ENCODE results near the gene CDC42. TPM values are rescaled to one million over a fixed set of nuclear protein-coding genes. Genes with fewer than 3 reads are reported as not detected.

Gene CDC42
- polyA plus RNA-seq, 1 donor from 2014 or later: 913 TPM

DNA sequence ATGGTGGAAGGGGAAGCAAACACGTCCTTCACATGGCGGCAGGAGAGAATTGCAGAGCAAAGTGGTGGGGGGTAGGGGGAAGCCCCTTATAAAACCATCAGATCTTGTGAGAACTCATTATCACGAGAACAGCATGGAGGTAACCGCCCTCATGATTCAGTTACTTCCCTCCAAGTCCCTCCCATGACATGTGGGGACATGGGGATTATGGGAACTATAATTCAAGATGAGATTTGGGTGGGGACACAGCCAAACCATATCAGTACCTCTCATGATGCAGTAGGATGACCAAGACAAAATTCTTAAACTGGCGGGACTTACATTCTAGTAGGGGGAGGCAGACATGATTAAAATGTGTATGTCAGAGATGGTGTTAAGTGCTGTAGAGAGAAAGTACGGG is 51.6 kb downstream of the CDC42 start:
- Histone ChIP-seq H3F3A (ENCODE audit: insufficient read depth, low read length, poor library complexity, severe bottlenecking) (no peaks in the 10 kb centered on the region), H3K4me2 (ENCODE audit: low read length) (no peak overlapping the region), H4K20me1 (ENCODE audit: insufficient read depth) (no peaks in the 10 kb centered on the region), H3K36me3 (ENCODE audit: insufficient read depth, low read length) (no peaks in the 10 kb centered on the region), H3K27ac (ENCODE audit: low read length) (no peak overlapping the region), H3K9me3 (ENCODE audit: low read length) (no peaks in the 10 kb centered on the region), H3K9ac (ENCODE audit: low read length) (no peak overlapping the region), H3K9me2 (ENCODE audit: insufficient read depth, low read length) (no peaks in the 10 kb centered on the region), H3K4me3 (ENCODE audit: low read length) (no peak overlapping the region), H2AFZ (ENCODE audit: low read depth, low read length) (no peak overlapping the region), H3K27me3 (ENCODE audit: insufficient read depth, low read depth, low read length) (no peaks in the 10 kb centered on the region), H3K79me2 (replicated peaks; ENCODE audit: insufficient read depth, low read length) (no peaks in the 10 kb centered on the region)
- TF ChIP-seq, protein P1, sequence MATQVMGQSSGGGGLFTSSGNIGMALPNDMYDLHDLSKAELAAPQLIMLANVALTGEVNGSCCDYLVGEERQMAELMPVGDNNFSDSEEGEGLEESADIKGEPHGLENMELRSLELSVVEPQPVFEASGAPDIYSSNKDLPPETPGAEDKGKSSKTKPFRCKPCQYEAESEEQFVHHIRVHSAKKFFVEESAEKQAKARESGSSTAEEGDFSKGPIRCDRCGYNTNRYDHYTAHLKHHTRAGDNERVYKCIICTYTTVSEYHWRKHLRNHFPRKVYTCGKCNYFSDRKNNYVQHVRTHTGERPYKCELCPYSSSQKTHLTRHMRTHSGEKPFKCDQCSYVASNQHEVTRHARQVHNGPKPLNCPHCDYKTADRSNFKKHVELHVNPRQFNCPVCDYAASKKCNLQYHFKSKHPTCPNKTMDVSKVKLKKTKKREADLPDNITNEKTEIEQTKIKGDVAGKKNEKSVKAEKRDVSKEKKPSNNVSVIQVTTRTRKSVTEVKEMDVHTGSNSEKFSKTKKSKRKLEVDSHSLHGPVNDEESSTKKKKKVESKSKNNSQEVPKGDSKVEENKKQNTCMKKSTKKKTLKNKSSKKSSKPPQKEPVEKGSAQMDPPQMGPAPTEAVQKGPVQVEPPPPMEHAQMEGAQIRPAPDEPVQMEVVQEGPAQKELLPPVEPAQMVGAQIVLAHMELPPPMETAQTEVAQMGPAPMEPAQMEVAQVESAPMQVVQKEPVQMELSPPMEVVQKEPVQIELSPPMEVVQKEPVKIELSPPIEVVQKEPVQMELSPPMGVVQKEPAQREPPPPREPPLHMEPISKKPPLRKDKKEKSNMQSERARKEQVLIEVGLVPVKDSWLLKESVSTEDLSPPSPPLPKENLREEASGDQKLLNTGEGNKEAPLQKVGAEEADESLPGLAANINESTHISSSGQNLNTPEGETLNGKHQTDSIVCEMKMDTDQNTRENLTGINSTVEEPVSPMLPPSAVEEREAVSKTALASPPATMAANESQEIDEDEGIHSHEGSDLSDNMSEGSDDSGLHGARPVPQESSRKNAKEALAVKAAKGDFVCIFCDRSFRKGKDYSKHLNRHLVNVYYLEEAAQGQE (IDR thresholded peaks at IDR 0.05; ENCODE audit: borderline replicate concordance): no peak
- TF ChIP-seq POLR2AphosphoS5 (IDR thresholded peaks at IDR 0.05) (no peak), SMC3 (conservative IDR thresholded peaks at IDR 0.05; ENCODE audit: poor library complexity) (no peak), EZH2 (IDR thresholded peaks at IDR 0.05; ENCODE audit: borderline replicate concordance, insufficient read depth, low read length, poor library complexity, severe bottlenecking) (no peak), EP300 (conservative IDR thresholded peaks at IDR 0.05; ENCODE audit: poor library complexity, severe bottlenecking) (no peak), MXI1 (conservative IDR thresholded peaks at IDR 0.05; ENCODE audit: poor library complexity, severe bottlenecking) (no peak), TAF1 (IDR thresholded peaks at IDR 0.05; ENCODE audit: low read depth) (no peak), RAD21 (conservative IDR thresholded peaks at IDR 0.05) (no peak)
- TF ChIP-seq, protein P2, sequence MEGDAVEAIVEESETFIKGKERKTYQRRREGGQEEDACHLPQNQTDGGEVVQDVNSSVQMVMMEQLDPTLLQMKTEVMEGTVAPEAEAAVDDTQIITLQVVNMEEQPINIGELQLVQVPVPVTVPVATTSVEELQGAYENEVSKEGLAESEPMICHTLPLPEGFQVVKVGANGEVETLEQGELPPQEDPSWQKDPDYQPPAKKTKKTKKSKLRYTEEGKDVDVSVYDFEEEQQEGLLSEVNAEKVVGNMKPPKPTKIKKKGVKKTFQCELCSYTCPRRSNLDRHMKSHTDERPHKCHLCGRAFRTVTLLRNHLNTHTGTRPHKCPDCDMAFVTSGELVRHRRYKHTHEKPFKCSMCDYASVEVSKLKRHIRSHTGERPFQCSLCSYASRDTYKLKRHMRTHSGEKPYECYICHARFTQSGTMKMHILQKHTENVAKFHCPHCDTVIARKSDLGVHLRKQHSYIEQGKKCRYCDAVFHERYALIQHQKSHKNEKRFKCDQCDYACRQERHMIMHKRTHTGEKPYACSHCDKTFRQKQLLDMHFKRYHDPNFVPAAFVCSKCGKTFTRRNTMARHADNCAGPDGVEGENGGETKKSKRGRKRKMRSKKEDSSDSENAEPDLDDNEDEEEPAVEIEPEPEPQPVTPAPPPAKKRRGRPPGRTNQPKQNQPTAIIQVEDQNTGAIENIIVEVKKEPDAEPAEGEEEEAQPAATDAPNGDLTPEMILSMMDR (IDR thresholded peaks at IDR 0.05; ENCODE audit: poor library complexity, severe bottlenecking): no peak

DNA sequence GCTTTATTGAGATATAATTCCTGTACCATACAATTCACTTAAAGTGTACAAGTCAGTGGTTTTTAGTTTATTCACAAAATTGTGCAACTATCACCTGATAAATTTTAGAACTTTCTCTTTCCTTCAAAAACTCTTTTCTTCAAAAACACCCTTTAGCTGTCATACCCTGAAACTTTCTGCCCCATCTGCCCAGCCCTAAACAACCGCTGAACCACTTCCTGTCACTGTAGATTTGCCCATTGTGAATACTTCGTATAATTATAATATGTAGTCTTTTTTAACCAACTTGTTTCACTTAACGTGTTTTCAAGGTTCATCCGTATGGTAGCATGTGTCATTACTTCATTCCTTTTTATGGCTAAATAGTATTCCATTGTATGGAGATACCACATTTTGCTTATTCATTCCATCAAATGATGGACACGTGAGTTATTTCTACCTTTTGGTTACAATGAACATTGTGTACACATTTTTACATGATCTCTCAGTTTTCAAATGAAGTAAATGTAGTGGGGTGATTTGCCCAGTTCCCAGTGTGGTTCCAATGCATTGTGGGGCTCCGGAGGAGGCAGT is 52.4 kb downstream of the CDC42 start:
- no peaks in the 10 kb centered on the region for H3K9me3 ChIP-seq (ENCODE audit: low read length)
- no peaks in the 10 kb centered on the region for H3K79me2 ChIP-seq (replicated peaks; ENCODE audit: insufficient read depth, low read length)
- H3K36me3 ChIP-seq (ENCODE audit: insufficient read depth, low read length): no peaks in the 10 kb centered on the region
- no peaks in the 10 kb centered on the region for H3K27me3 ChIP-seq (ENCODE audit: insufficient read depth, low read depth, low read length)
- no peaks in the 10 kb centered on the region for H4K20me1 ChIP-seq (ENCODE audit: insufficient read depth)
- no peak overlapping the region for H3K9ac ChIP-seq (ENCODE audit: low read length)
- H3K4me2 ChIP-seq (ENCODE audit: low read length): no peak overlapping the region
- no peak overlapping the region for H2AFZ ChIP-seq (ENCODE audit: low read depth, low read length)
- H3F3A ChIP-seq (ENCODE audit: insufficient read depth, low read length, poor library complexity, severe bottlenecking): no peaks in the 10 kb centered on the region
- no peak overlapping the region for H3K27ac ChIP-seq (ENCODE audit: low read length)
- TF ChIP-seq MXI1 (conservative IDR thresholded peaks at IDR 0.05; ENCODE audit: poor library complexity, severe bottlenecking) (no peak), RAD21 (conservative IDR thresholded peaks at IDR 0.05) (no peak), EZH2 (IDR thresholded peaks at IDR 0.05; ENCODE audit: borderline replicate concordance, insufficient read depth, low read length, poor library complexity, severe bottlenecking) (no peak), EP300 (conservative IDR thresholded peaks at IDR 0.05; ENCODE audit: poor library complexity, severe bottlenecking) (no peak), TAF1 (IDR thresholded peaks at IDR 0.05; ENCODE audit: low read depth) (no peak), SMC3 (conservative IDR thresholded peaks at IDR 0.05; ENCODE audit: poor library complexity) (no peak), POLR2AphosphoS5 (IDR thresholded peaks at IDR 0.05) (no peak)
- TF ChIP-seq, protein P1 (IDR thresholded peaks at IDR 0.05; ENCODE audit: borderline replicate concordance): no peak
- TF ChIP-seq, protein P2 (IDR thresholded peaks at IDR 0.05; ENCODE audit: poor library complexity, severe bottlenecking): no peak
- no peak overlapping the region for H3K4me3 ChIP-seq (ENCODE audit: low read length)
- H3K9me2 ChIP-seq (ENCODE audit: insufficient read depth, low read length): no peaks in the 10 kb centered on the region

All from neural cell (in vitro differentiated cells).